Measurements from ENCODE around the gene TMEM209.
"Not testable (repeated sequence)": the region's sequence is repeated elsewhere in the genome, so short reads cannot be mapped to it uniquely, and the experiment has no call there.

Gene TMEM209

DNA sequence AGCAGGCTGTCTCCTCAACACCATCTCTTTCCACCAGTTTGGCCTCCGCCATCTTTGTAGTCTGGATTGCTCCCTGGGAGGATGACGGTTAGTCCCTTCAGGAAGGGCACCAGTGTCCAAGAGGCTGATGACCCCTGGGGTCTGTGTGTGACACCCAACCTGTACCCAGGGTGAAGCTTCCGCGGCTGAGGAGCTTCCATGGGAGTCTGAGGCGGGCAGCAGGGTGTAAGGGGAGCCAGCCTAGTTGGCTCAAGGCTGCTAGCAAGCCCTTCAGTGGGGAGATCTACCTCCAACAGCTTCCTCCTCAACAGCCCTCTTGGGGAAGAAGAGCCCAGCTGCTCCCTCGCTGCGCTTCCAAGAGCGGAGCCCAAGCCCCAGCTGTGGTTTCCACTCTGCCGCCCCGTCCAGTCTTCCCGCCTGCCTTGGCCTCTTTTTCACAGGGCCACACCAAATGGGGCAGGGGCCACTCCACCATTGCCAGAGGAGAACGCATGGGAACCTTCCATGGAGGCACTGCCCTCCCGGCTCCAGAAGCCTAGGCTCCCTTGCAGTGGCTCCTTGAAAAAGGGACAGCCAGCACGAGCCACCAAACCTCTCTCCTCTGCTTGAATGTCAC lies 57.4 kb downstream of the TMEM209 start:
- Histone ChIP-seq H3K27me3 (no peaks in the 10 kb centered on the region), H3K27ac (no peak overlapping the region), H3K4me1 (peaks cover 0 to 10% (median 0%) of the 10 kb centered on the region in 4 donors), H3K9me3 (no peaks in the 10 kb centered on the region), H3K4me3 (no peak overlapping the region), H3K36me3 (no peaks in the 10 kb centered on the region)
- TF ChIP-seq, protein P1, sequence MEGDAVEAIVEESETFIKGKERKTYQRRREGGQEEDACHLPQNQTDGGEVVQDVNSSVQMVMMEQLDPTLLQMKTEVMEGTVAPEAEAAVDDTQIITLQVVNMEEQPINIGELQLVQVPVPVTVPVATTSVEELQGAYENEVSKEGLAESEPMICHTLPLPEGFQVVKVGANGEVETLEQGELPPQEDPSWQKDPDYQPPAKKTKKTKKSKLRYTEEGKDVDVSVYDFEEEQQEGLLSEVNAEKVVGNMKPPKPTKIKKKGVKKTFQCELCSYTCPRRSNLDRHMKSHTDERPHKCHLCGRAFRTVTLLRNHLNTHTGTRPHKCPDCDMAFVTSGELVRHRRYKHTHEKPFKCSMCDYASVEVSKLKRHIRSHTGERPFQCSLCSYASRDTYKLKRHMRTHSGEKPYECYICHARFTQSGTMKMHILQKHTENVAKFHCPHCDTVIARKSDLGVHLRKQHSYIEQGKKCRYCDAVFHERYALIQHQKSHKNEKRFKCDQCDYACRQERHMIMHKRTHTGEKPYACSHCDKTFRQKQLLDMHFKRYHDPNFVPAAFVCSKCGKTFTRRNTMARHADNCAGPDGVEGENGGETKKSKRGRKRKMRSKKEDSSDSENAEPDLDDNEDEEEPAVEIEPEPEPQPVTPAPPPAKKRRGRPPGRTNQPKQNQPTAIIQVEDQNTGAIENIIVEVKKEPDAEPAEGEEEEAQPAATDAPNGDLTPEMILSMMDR (IDR thresholded peaks at IDR 0.05), result no peak
- intact Hi-C loops (cut with DNase I; ENCODE audit: low total_unique reads), result no loop called here
- no peak for DNase-seq

DNA sequence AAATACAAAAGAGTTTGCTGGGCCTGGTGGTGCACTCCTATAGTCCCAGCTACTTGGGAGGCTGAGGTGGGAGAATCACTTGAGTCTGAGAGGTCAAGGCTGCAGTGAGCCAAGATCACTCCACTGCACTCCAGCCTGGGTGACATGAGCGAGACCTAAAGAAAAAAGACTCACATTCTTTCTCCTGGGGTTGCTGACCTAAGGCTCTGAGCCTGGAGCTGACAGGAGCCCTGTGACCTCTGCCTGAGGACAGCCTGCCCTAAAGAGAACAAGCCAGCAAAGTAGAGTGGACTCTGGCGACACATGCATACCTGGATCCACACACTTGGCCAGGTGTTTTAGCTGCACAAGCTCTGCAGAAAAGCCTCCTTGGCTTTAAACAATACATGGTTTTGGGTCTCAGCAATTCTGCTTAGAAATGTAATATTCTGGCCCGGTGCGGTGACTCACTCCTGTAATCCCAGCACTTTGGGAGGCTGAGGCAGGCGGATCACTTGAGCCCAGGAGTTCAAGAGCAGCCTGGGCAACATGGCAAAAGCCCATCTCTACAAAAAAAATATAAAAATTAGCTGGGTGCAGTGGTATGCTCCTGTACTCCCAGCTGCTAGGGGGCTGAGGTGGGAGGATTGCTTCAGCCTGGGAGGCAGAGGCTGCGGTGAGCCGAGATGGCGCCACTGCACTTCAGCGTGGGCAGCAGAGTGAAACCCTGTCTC lies 58.4 kb downstream of the TMEM209 start:
- TF ChIP-seq, protein P1 (IDR thresholded peaks at IDR 0.05), result no peak
- Histone ChIP-seq H3K36me3 (no peaks in the 10 kb centered on the region), H3K4me1 (peaks cover 0 to 14% (median 3%) of the 10 kb centered on the region in 4 donors), H3K4me3 (no peak overlapping the region), H3K27ac (no peak overlapping the region), H3K9me3 (no peaks in the 10 kb centered on the region), H3K27me3 (no peaks in the 10 kb centered on the region)
- intact Hi-C loops (cut with DNase I; ENCODE audit: low total_unique reads), result no loop called here
- DNase-seq, result no peak

DNA sequence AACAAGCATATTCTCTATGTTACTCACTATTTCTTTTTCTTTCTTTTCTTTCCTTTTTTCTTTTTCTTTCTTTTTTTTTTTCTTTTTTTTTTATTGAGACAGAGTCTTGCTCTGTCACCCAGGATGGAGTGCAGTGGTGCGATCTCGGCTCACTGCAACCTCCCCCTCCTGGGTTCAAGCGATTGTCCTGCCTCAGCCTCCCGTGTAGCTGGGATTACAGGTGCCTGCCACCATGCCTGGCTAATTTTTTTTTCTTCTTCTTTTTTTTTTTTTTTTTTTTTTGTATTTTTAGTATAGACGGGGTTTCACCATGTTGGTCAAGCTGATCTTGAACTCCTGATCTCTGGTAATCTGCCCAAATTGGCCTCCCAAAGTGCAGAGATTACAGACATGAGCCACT lies 59.1 kb downstream of the TMEM209 start:
- H3K4me1 ChIP-seq, result peaks cover 0 to 21% (median 7%) of the 10 kb centered on the region in 4 donors
- DNase-seq; H3K36me3 ChIP-seq; H3K27ac ChIP-seq; H3K27me3 ChIP-seq; H3K9me3 ChIP-seq; H3K4me3 ChIP-seq; intact Hi-C loops (cut with DNase I; ENCODE audit: low total_unique reads): not testable (repeated sequence)

DNA sequence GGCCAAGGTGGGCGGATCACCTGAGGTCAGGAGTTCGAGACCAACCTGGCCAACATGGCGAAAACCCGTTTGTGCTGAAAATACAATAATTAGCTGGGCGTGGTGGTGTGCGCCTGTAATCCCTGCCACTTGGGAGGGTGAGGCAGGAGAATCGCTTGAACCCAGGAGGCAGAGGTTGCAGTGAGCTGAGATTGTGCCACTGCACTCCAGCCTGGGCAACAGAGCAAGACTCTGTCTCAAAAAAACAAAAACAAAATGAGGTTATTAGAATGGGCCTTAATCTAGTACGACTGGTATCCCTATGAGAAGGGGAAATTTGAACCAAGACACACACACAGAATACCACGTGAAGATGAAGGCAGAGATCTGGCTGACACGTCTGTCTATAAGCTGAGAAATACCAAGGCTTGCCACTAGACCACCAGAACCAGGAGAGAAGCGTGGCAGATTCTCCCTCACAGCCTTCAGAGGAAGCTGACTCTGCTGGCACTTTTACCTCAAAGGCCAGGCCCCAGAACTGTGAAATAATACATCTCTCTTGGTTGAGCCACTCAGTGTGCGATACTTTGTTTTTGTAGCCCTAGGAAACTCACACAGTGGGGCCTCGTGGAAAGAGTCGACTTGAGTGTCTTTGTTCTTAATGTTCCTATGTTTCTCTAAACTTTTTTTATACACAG lies 59.6 kb downstream of the TMEM209 start:
- no peak overlapping the region for H3K27ac ChIP-seq
- intact Hi-C loops (cut with DNase I; ENCODE audit: low total_unique reads), result no loop called here
- no peaks in the 10 kb centered on the region for H3K9me3 ChIP-seq

DNA sequence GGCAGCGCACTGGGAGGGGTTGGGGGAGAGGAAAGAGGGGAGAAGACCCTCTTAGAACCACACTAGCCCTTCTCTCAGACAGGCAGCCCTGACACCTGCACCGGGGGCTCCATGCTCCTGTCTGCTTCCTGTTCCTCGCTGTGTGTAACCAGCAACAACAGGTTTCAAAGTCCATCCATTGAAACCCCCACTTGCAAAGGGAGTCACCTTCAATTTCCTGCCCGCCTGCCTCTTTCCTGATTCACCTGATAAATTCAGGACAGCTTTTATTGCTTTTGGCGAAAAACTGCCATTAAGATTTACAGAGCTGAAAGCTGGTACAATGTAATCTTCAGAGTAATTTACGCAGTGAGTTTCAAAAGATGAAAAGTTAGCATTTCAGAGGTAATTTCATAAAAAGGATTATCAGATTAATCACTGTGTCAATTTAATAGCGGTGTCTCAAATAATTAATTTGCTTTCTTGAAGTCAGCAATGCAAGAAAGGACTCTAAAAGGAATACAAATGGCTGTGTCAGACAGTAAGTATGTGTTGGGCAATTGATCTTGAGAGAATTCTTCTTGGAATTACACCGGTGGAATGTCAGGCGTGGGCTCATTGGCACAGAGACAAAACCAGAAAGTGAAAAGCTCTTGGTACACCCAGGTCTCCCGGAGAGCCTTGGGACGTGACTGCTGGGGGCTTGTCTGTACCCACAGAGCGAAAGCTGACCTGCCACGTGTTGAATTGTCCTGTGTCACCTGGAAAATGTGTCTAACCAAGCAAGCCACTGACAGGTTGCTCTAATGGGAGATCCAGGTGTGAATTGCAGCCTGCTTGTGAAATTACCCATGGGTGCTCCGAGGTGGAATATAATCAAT lies 60.7 kb downstream of the TMEM209 start:
- Histone ChIP-seq H3K36me3 (no peaks in the 10 kb centered on the region), H3K4me3 (no peak overlapping the region), H3K4me1 (peaks cover 0 to 33% (median 16%) of the 10 kb centered on the region in 4 donors), H3K27me3 (no peaks in the 10 kb centered on the region), H3K27ac (no peak overlapping the region), H3K9me3 (no peaks in the 10 kb centered on the region)
- TF ChIP-seq, protein P1 (IDR thresholded peaks at IDR 0.05), result no peak
- intact Hi-C loops (cut with DNase I; ENCODE audit: low total_unique reads), result no loop called here
- DNase-seq, result no peak

More for the DNA sequence above, 59.6 kb downstream of the TMEM209 start:
- DNase-seq, result no peak
- H3K4me3 ChIP-seq, result no peak overlapping the region
- no peaks in the 10 kb centered on the region for H3K27me3 ChIP-seq
- no peaks in the 10 kb centered on the region for H3K36me3 ChIP-seq
- TF ChIP-seq, protein P1 (IDR thresholded peaks at IDR 0.05), result no peak
- H3K4me1 ChIP-seq, result peaks cover 0 to 27% (median 13%) of the 10 kb centered on the region in 4 donors
